ENCODE data around the gene STRN4.
"Not testable (repeated sequence)": the region's sequence is repeated elsewhere in the genome, so short reads cannot be mapped to it uniquely, and the experiment has no call there.

The STRN4 gene, protein sequence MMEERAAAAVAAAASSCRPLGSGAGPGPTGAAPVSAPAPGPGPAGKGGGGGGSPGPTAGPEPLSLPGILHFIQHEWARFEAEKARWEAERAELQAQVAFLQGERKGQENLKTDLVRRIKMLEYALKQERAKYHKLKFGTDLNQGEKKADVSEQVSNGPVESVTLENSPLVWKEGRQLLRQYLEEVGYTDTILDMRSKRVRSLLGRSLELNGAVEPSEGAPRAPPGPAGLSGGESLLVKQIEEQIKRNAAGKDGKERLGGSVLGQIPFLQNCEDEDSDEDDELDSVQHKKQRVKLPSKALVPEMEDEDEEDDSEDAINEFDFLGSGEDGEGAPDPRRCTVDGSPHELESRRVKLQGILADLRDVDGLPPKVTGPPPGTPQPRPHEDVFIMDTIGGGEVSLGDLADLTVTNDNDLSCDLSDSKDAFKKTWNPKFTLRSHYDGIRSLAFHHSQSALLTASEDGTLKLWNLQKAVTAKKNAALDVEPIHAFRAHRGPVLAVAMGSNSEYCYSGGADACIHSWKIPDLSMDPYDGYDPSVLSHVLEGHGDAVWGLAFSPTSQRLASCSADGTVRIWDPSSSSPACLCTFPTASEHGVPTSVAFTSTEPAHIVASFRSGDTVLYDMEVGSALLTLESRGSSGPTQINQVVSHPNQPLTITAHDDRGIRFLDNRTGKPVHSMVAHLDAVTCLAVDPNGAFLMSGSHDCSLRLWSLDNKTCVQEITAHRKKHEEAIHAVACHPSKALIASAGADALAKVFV

DNA sequence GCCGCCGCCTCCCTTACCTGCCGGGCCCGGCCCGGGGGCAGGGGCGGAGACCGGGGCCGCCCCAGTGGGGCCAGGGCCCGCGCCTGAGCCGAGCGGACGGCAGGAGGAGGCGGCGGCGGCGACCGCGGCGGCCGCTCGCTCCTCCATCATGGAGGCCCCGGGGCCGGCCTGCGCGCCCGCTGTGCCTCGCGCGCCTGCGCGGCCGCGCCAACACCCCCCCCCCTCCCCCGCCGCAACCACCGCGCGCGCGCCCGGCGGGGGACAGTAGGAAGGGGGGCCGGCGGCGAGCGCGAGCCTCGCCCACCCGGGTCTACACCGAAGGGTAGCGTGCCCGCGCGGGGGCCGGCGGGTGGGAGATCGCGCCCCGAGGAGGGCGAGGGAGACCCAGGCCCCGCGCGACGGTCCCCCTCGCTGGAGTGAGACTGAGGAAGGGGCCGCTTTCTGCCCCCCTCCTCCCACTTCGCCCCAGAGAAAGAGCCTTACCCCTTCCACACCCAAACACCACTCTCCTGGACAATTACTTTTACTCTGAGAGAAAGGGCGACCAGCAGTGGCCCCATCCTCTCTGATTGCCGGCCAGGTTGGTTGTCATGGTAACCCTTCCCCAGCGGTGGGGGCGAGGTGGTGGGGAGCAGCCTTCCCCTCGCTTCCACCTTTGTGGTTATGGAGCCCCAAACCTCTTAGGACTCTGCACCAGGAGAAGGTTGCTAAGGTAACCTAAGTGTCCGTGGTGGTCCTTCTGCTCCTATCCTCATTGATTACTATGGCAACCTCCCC, at the start of gene STRN4:
Gene STRN4, minus strand, starts transcription at position 170 of the 777 bp plus-strand sequence. Its CDS starts 20 bp downstream, at position 150.
- peak; percentile 67 for DNase-seq

DNA sequence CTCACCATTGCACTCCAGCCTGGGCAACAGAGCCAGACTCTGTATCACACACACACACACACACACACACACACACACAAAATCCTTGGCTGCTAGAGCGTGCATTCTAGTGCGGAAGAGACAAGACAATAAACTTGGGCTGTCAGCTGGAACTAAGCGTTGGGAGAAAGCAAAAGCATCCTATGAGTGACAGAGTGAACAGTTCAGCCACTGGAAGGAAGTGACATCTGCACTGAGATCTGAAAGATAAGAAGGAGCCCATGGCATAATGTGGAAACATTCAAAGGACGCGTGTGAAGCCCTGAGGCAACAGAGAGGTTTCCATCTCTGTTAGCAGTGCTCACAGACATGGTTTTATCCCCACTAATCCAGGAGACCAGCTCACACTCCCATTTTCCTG, 45.7 kb upstream of the STRN4 start:
- no peak for DNase-seq

DNA sequence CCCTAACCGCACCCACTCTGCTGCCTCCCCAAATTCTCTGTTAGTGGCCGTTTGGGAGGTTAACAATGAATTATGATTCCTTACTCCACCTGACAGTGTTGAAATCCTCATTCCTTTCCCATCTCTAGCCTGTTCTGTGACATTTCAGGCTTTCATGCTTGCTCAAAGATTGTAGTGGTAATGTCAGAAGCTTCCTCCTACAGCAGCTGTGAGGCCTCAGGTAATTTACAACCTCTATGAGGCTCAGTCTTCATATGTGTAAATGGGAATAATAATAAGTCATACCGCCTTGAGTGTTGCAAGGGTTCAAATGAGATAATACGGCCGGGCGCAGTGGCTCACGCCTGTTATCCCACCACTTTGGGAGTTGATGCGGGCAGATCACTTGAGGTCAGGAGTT, 43.1 kb upstream of the STRN4 start:
- DNase-seq: no peak

DNA sequence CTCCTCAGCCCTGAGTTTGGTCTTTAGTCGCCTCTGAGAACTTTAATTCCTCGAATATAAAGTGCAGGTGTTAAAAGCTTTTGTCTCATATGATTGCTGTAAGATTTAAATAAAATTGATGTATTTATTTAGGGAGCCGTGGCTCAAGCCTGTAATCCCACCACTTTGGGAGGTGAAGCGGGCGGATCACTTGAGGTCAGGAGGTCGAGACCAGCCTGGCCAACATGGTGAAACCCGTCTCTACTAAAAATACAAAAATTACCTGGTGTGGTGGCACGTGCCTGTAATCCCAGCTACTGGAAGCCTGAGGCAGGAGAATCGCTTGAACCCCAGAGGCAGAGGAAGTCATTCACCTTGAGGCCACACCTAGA, 42.7 kb upstream of the STRN4 start:
- DNase-seq: no peak

DNA sequence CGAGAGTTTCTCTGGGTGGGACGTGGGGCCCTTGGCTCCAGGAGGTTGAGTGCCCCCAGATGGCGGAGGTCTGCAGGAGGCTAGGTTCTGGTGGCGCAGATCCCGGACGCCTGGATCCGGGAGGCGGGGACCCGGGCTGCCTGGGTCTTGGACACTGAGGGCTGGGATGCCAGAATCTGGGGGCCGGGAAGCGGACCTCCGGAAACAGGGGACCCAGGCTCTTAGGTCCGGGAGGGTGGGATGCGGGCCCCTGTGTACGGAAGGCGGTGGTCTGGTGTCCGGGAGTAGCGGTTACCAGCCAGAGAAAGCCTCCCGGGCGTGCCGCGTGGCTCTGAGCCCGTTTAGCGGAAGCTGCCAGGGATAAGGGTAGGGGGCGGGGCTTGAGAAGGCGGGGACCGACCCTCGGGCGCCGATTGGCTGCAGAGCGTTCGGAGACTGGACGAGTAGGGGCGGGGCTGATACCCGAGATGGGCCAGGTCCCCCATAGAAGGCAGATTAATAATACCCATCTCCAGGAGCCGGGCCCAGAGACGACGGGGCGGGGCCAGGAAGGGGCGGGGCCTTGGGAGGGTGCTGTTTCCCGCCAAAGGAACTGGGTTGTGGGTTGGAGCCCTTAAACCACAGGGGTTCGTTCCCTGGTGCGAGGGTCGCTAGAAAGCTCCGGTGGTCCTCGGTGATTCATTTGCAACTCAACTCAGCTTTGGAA, 42.2 kb upstream of the STRN4 start, which contains the start of gene SLC1A5:
Gene SLC1A5, minus strand, starts transcription at position 333 of the 706 bp plus-strand sequence. CDS start 629 bp downstream, outside the sequence.
- DNase-seq: peak; percentile 100

DNA sequence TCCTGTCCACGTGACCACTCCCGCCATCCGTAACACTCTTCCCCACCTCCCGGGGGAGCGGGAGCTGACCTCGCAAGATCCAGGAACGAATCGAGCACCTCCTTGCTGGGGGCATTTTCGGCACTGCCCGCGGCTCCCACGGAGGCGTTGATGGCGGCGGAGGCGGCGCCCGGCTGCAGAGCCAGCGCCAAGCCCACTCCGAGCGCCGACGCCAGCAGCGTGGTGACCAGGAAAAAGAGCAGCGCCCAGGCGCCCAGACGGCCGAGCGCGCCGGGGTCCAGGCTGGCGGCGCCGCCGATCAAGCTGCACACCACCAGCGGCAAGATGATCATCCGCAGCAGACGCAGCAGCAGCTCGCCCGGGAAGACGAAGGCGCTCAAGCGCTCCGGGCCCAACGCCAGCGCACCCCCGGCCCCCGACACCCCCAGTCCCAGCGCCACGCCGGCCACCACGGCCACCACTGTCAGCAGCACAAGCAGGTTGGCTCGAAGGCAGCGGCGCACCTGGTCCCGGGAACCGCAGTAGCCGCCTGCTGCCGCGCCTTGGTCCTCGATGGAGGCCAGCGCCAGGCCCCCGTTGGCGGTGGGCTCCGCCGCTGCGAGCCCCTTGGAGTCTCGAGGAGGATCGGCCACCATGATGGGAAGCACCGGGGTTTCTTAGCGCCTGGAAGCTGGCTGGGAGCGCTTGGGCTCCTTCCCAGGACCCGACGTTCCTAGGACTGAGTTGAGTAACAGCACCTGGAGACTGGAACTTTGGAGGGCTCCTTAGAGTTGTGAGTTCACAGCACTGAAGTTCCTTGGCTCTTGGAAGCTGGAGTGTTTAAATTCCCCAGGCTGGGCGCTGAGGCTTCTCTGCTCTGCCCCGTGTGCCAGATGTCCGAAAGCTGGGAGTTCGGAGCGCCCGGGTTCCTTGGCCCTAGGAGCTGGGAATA, 41.3 kb upstream of the STRN4 start:
- peak; percentile 58 for DNase-seq

DNA sequence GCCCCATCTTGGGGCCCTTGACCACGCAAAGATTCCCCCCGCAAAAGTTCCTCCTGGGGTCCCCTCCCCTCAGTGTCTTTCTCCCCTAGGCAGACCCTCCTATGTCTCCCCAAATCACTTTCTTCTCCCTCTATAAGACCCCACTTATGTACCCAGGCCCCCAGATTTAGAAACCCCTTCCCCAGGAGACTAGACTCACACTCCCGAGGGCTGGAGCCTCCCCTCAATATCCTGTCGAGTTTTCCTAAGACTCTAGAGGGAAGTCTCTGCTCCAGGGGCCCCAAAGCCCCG, 40.7 kb upstream of the STRN4 start:
- DNase-seq: no peak

DNA sequence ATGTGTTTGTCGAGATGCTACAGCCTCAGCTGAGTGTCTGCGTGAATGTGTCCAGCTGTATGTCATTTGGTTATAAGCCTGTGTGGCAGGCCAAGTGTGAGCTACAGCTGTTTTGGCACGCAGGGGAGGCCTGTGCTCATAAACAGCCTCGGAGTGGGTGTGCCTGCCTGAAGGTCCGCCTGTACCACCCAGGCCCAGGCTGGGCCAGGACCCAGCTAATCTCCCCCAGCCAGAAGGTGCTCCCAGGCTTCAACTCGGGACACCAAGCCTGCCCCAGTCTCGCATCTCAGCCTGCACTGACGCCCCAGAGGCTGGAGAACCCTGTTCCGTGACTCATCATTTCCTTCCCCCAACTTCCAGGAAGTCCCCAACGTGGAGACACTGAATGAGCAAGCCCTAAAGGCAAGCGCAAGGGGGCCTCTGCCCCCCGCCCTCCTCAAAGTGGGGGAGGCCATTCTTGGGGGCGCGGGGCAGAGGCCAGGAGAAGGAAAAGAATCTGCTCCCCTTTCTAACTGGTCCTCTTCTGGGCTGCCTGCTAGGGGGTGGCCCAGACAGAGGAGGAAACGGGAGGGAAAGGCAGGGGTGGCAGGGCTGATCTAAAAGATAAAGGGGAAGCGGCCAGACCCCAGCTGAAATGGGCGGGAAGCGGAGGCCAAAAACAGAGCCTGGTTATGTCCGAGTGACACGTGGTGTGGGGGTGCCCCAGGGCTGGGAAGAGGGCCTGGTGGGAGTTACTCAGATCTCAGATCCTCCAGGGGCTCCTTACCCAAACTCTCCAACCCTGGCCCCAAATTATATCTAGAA, 40.2 kb upstream of the STRN4 start:
- peak; percentile 87 for DNase-seq

DNA sequence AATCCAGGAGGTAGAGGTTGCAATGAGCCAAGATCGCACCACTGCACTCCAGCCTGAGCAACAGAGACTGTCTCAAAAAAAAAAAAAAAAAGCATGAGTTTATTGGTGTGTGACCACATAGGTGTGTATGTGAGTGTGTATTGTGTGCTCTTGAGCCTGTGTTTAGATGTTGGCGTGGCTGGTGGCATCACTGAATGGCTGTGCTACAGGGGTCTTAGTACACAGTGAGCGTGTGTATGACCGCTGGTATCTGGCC, 39.7 kb upstream of the STRN4 start:
- no peak for DNase-seq

DNA sequence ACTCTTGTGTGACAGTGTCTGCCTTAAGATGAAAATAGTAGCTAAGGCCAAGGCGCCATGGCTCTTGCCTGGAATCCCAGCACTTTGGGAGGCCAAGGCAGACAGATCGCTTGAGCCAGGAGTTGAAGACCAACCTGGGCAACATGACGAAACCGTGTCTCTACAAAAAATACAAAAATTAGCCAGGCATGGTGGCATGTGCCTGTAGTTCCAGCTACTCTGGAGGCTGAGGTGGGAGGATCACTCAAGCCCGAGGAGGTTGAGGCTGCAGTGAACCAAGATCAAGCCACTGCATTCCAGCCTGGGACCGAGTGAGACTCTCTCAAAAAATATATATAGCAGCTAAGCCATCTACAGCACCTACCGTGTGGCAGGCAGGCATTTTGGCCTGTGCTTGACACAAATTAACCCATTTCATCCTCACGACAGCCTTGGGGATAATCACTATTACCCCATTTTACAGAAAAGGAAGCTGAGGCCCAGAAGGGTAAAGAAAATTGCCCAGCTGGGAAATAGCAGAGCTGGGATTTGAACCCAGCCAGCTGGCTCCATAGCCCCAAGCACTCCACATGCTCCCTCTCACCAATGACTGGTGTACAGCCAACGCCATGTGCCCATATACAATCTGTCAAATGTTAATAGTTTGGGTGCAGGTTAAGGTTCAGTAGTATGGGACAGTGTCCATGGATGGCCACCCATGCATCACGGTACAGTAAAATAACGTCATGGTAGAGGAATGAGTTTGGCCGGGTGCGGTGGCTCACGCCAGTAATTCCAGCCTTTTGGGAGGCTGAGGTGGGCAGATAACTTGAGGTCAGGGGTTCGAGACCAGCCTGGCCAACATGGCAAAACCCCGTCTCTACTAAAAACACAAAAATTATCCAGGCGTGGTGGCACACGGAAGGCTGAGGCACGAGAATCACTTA, 39.1 kb upstream of the STRN4 start:
- DNase-seq: peak; percentile 20

DNA sequence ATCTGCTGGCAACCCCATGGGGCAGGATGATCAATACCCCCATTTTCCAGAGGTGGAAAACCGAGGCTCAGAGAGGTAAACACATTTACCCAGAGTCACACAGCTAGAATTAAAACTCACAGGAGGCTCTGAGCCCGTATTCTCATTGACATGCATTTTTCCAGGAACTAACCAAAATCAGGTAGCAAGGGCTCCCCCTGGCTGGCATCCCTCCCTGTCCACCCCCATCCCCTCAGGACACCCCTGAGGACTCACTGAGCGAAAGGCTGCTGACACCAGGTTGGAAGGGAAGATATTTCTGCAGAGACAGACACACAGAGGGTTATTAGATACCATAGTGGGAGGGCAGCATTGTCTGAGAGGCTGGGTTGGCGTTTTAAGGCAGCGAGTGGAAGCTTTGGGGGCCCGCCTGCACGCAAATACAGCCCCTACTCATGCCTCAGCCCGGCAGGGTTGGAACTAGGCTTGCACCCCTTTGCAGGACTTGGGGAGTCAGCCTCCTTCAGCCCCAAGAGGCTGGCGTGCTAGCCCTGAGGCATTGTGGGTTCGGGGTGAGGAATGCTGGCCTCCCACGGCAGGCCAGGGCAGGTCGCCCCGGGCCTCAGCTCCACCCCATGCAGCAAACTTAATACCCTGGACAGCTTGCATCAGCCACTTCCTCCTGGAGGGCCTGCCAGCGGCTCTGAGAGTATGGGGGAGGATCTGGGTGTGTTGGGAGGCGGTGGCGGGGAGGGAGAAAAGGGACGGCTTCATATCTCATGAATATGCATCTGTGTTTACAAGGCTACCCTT, 38.2 kb upstream of the STRN4 start:
- peak; percentile 81 for DNase-seq

DNA sequence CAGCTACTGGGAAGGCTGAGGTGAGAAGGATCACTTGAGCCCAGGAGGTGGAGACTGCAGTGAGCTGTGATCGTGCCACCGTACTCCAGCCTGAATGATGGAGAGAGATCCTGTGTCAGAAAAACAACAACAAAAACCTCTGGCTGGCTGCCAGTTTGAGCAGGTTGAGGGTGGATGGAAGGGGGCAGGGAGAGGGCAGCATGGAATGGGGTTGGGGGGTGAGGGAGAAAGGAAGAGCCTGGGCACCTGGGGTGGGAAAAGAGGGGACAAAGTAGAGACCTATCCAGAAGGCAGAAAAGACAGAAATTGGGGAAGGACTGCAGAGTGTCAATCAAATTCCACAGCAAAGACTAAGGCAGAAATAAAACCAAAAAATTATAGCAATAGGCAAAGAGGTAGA, 37.4 kb upstream of the STRN4 start:
- DNase-seq: no peak

DNA sequence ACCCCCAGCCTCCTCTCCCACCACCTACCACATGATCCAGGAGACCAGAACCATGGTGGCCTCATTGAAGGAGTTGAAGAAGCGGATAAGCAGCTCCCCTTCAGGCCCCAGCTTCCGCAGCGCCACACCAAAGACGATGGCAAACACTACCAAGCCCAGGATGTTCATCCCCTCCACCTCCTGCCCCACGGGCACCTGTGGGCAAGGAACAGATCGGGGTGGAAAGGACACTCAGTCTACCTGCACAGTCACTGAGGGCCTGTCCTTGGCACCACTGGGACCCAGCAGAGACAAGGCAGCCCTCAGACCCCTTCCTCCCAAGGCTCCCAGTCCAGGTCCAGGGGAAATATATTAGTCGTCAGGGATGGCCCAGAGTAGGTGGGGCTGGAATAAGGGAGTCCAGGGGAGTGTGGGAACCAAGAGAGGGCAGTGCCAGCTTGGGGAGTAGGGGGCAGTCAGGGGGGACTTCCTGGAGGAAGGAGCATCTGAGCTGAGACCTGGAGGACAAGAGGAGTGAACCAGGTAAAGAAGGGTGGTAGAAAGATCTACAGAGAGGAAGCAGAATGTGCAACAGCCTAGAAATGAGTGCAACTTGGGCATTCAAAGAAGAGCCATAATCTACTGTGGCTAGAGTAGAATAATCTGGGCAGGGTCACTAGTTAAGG, 36.2 kb upstream of the STRN4 start:
- no peak for DNase-seq

DNA sequence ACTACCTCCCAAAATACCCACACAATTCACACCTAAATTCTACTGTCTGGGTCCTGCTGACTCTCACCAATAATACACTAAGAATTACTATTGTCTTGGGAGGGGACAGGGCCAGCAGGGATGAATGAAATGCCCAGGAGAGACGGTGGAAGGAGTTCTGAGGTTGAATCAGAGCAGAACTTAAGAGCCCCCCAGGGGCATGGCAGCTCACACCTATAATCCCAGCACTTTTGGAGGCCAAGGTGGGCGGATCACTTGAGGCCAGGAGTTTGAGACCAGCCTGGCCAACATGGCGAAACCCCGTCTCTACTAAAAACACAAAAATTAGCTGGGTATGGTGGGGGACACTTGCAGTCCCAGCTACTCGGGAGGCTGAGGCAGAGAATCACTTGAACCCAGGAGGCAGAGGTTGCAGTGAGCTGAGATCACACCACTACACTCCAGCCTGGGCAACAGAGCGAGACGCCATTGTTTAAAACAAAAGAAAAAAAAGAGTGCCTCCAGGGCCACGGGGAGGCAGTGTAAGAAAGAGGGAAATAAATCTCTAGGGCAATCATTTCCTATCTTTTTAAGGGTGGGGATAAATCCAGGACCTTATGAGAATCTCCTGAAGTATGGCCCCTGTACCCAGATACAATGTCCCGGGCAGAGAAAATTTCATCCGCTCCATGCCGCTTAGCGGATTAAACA, 31.9 kb upstream of the STRN4 start:
- DNase-seq: not testable (repeated sequence)

DNA sequence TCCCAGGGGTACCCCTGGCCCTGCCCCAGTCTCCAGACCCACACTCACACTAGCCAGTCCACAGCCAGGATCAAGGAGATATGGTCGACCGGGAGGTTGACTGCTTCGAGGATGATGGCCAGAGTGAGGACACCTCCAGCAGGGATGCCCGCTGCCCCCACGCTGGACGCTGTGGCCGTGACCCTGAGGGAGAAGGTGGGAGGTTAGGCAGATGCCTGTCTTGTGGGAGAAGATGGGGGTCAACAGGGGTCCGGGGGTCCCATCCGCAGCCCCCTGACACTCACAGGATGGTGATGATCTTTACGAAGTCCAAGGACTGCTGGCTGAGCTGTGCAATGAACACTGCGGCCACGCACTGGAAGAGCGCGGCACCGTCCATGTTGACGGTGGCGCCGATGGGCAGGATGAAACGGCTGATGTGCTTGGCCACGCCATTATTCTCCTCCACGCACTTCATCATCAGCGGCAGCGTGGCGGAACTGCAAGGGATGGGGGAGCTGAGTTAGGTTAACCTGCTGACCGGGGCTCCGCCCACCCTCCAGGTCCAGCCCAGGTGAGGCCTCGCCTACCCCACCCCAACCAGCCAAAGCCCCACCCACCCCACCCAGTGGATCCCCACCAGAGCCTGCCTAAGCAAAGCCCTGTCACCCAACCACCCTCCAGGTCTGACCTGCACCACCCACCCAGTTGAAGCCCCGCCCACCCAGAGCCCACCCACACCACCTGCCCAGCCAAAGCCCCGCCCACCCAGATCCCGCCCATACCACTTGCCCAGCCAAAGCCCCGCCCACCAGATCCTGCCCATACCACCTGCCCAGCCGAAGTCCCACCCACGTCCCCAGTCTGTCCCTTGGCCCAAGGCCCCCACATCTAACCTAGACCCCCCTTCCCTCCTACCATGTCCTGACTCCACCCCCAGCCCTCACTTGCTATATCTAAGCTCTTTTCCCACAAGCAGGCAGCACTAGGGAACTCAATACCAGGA, 31.0 kb upstream of the STRN4 start:
- DNase-seq: peak; percentile 51

DNA sequence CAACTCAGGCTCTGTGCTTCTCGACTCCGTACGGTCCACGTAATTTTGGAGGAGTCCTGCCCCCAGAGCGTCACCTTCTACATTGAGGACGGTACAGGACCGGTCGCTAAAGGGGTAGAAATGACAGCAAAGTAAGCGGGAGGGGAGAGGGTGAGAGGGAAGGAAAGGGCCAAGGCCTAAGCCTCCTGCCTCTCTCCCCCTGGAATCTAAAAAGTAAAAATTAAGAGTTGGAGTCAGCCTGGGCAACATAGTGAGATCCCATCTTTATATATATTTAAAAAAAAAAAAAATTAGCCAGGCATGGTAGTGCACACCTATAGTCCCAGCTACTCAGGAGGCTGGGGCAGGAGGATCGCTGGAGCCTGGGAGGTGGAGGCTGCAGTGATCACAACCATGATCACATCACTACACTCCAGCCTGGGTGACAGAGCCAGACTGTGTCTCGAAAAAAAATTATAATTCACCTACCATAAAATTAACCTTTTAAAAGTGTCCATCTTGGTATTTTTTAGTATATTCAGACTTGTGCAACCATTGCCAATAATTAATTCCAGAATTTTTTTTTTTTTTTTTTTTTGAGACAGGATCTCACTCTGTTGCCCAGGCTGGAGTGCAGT, 29.5 kb upstream of the STRN4 start:
- DNase-seq: no peak
